SU-DHL-6 (cell line): ENCODE measurements around the gene UROS.

Experiments used
- H2AFZ ChIP-seq: fragments of 200-600 bp; sonication (generic); 2 replicates; pipeline ENCODE4 v1.6.1; 2014; ENCODE audit warnings: low read depth, mild to moderate bottlenecking, moderate library complexity, mixed read lengths, antibody characterized with exemption, low read length; ENCODE audit not compliant: severe bottlenecking
- H3F3A ChIP-seq: fragments of 200-600 bp; shearing (Covaris generic); 2 replicates; pipeline ENCODE4 v1.6.0; 2016; ENCODE audit warnings: antibody characterized with exemption, mild to moderate bottlenecking; ENCODE audit not compliant: insufficient read depth
- H3K27ac ChIP-seq: fragments of 200-600 bp; sonication (generic); 2 replicates; pipeline ENCODE4 v1.5.1; 2016; ENCODE audit warnings: low read depth, mild to moderate bottlenecking, low read length, moderate library complexity, mixed read lengths
- H3K27me3 ChIP-seq: fragments of 200-600 bp; sonication (generic), shearing (Covaris generic); 2 replicates; pipeline ENCODE4 v1.6.0; 2014; ENCODE audit warnings: mild to moderate bottlenecking, low read length
- H3K36me3 ChIP-seq: fragments of 200-600 bp; sonication (generic); 2 replicates; pipeline ENCODE4 v1.6.1; 2014; ENCODE audit warnings: mild to moderate bottlenecking, low read length, mixed read lengths
- H3K4me2 ChIP-seq: fragments of 300-600, 200-600 bp; shearing (Covaris generic), sonication (generic); 2 replicates; pipeline ENCODE4 v1.6.0; 2014; ENCODE audit warnings: low read length, low read depth, mild to moderate bottlenecking; ENCODE audit not compliant: poor library complexity, severe bottlenecking
- H3K4me3 ChIP-seq: fragments of 200-600 bp; sonication (generic); 2 replicates; pipeline ENCODE4 v1.5.1; 2014; ENCODE audit warnings: antibody characterized with exemption, low read length, mild to moderate bottlenecking, mixed read lengths; ENCODE audit not compliant: insufficient read depth, poor library complexity, severe bottlenecking
- H3K79me2 ChIP-seq: fragments of 200-600 bp; sonication (generic); 2 replicates; pipeline ENCODE4 v1.6.1; 2014; ENCODE audit warnings: mild to moderate bottlenecking, low read length, moderate library complexity; ENCODE audit not compliant: insufficient read depth
- H3K9ac ChIP-seq: fragments of 200-600 bp; sonication (generic); 2 replicates; pipeline ENCODE4 v1.7.0; 2014; ENCODE audit warnings: mild to moderate bottlenecking, low read length
- H3K9me2 ChIP-seq: fragments of 200-600 bp; sonication (generic); replicated peaks from 2 replicates; pipeline ENCODE4 v1.6.1; 2014; ENCODE audit warnings: low read length; ENCODE audit not compliant: insufficient read depth
- H3K9me3 ChIP-seq: fragments of 200-600 bp; sonication (generic); 2 replicates; pipeline ENCODE4 v1.6.1; 2014; ENCODE audit warnings: low read length, mixed read lengths; ENCODE audit not compliant: insufficient read depth
- H4K20me1 ChIP-seq: fragments of 200-600 bp; sonication (generic); 2 replicates; pipeline ENCODE4 v1.6.1; 2014; ENCODE audit warnings: low read depth, mild to moderate bottlenecking, antibody characterized with exemption, low read length, moderate library complexity, mixed read lengths
- CTCF ChIP-seq: fragments of 200-600 bp; sonication (generic); IDR thresholded peaks from one replicate; pipeline ENCODE4 v1.5.1; 2017; ENCODE audit warnings: antibody characterized with exemption, mild to moderate bottlenecking, low read length, moderate library complexity; ENCODE audit not compliant: insufficient read depth, poor library complexity, severe bottlenecking
- EZH2phosphoT487 ChIP-seq: fragments of 200-600 bp; sonication (generic), shearing (Covaris generic); conservative IDR thresholded peaks from 2 replicates; pipeline ENCODE4 v1.6.1; 2018; ENCODE audit warnings: mild to moderate bottlenecking, antibody characterized with exemption, low read length, moderate library complexity, mixed read lengths

Gene UROS

DNA sequence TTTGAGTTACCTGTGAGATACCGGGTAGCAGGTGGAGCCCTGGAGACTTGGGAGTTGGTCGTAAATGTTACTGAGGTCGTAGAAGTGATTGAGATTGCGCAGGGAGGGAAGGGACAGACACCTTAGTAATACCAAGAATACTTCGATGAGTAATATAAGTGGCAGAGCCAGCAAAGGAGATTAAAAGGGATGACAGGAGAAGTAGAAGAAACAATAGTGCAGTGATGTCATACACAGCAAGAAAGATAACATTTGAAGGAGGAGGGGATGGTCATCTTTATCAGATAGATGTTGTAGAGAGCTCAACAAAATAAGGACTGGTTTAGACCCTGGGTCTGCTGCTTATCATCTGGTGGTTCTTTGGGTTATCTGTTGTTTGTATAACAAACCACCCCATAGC is 5.3 kb upstream of the UROS start:
- Histone ChIP-seq H3K36me3 (peaks cover 52% of the 10 kb centered on the region), H3K27me3 (no peaks in the 10 kb centered on the region), H3F3A (no peaks in the 10 kb centered on the region), H2AFZ (no peak overlapping the region), H3K27ac (no peak overlapping the region), H3K9me3 (no peaks in the 10 kb centered on the region), H3K9me2 (no peaks in the 10 kb centered on the region), H4K20me1 (0 out of 2 replicates have a peak, but pooled peaks cover 4% of the 10 kb centered on the region), H3K9ac (no peak overlapping the region), H3K79me2 (peaks cover 49% of the 10 kb centered on the region), H3K4me3 (no peak overlapping the region), H3K4me2 (no peak overlapping the region)
- no peak for TF ChIP-seq EZH2phosphoT487
- no peak for TF ChIP-seq CTCF

DNA sequence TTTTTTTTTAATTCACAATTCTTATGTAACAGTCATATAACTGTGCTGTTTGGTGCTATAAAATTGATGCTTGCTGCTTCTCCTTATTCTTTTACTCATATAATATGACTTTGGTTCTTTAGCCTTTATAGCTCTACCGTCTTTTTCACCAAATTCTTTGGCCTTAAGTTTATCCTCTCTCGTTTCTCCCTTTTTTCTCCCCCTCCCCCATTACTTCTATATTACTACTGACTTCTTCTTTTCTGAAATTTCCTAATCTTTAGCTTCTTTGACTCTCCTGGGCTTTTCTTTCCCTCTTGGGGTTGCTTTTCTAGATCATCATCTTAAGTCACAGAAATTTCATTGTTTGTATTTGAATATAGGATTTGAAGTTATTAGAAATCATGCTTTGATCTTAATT is 4.1 kb upstream of the UROS start:
- H3K4me3 ChIP-seq, result no peak overlapping the region
- no peaks in the 10 kb centered on the region for H3F3A ChIP-seq
- 0 out of 2 replicates have a peak, but pooled peaks cover 4% of the 10 kb centered on the region for H4K20me1 ChIP-seq
- no peak overlapping the region for H3K9ac ChIP-seq
- H3K79me2 ChIP-seq, result peaks cover 54% of the 10 kb centered on the region
- H3K27ac ChIP-seq, result no peak overlapping the region
- no peak overlapping the region for H3K4me2 ChIP-seq
- H3K27me3 ChIP-seq, result no peaks in the 10 kb centered on the region
- H3K9me2 ChIP-seq, result no peaks in the 10 kb centered on the region
- H3K9me3 ChIP-seq, result no peaks in the 10 kb centered on the region
- peaks cover 42% of the 10 kb centered on the region for H3K36me3 ChIP-seq
- no peak overlapping the region for H2AFZ ChIP-seq
- no peak for TF ChIP-seq CTCF
- no peak for TF ChIP-seq EZH2phosphoT487

- Histone ChIP-seq H3K4me3 (peak overlapping the region; percentile 86), H2AFZ (no peak overlapping the region), H3K9ac (peak overlapping the region; percentile 79), H3K27ac (no peak overlapping the region), H3F3A (peaks cover 4% of the 10 kb centered on the region; the same call in 1 of the 2 replicates), H3K27me3 (no peaks in the 10 kb centered on the region), H3K79me2 (peaks cover 50% of the 10 kb centered on the region), H3K9me3 (no peaks in the 10 kb centered on the region), H4K20me1 (0 out of 2 replicates have a peak, but pooled peaks cover 4% of the 10 kb centered on the region), H3K9me2 (no peaks in the 10 kb centered on the region), H3K4me2 (peak overlapping the region; percentile 79), H3K36me3 (peaks cover 22% of the 10 kb centered on the region)
- no peak for TF ChIP-seq CTCF
- TF ChIP-seq EZH2phosphoT487, result no peak
These were observed 1.7 kb upstream of the UROS start for GRCh38 chr10:125824736-125825135.
